ENCODE data around the gene CABCOCO1.
"Not testable (repeated sequence)": the region's sequence is repeated elsewhere in the genome, so short reads cannot be mapped to it uniquely, and the experiment has no call there.

- not testable (repeated sequence) for TF ChIP-seq CSRNP3 (CRISPR knock-in tag; IDR thresholded peaks at IDR 0.05); RARB (CRISPR knock-in tag; IDR thresholded peaks at IDR 0.05); CSDC2 (CRISPR knock-in tag; IDR thresholded peaks at IDR 0.05); TSHZ2 (CRISPR knock-in tag; IDR thresholded peaks at IDR 0.05); ARNTL (CRISPR knock-in tag; IDR thresholded peaks at IDR 0.05; ENCODE audit: borderline replicate concordance, low read depth); TOX (CRISPR knock-in tag; IDR thresholded peaks at IDR 0.05; ENCODE audit: borderline replicate concordance); PPARA (CRISPR knock-in tag; IDR thresholded peaks at IDR 0.05; ENCODE audit: borderline replicate concordance); PATZ1 (CRISPR knock-in tag; IDR thresholded peaks at IDR 0.05; ENCODE audit: borderline replicate concordance); ZNF70 (CRISPR knock-in tag; IDR thresholded peaks at IDR 0.05); CREB5 (CRISPR knock-in tag; IDR thresholded peaks at IDR 0.05; ENCODE audit: low read depth); ISL1 (CRISPR knock-in tag; IDR thresholded peaks at IDR 0.05); ZNF565 (CRISPR knock-in tag; conservative IDR thresholded peaks at IDR 0.05; ENCODE audit: low read depth); OSR1 (CRISPR knock-in tag; IDR thresholded peaks at IDR 0.05); POU6F1 (CRISPR knock-in tag; IDR thresholded peaks at IDR 0.05; ENCODE audit: borderline replicate concordance, low read depth)
Measured at GRCh38 chr10:61719475-61719874, 56.7 kb downstream of the CABCOCO1 start.

All from SK-N-SH treated with all-trans-retinoic acid at 6 μM for 48 hours (cell line).